ENCODE results near the gene ARL4D. TPM values are rescaled to one million over a fixed set of nuclear protein-coding genes. Genes with fewer than 3 reads are reported as not detected.

Gene ARL4D
- total RNA-seq: 4.2 and 5.8 TPM in 2 replicates

DNA sequence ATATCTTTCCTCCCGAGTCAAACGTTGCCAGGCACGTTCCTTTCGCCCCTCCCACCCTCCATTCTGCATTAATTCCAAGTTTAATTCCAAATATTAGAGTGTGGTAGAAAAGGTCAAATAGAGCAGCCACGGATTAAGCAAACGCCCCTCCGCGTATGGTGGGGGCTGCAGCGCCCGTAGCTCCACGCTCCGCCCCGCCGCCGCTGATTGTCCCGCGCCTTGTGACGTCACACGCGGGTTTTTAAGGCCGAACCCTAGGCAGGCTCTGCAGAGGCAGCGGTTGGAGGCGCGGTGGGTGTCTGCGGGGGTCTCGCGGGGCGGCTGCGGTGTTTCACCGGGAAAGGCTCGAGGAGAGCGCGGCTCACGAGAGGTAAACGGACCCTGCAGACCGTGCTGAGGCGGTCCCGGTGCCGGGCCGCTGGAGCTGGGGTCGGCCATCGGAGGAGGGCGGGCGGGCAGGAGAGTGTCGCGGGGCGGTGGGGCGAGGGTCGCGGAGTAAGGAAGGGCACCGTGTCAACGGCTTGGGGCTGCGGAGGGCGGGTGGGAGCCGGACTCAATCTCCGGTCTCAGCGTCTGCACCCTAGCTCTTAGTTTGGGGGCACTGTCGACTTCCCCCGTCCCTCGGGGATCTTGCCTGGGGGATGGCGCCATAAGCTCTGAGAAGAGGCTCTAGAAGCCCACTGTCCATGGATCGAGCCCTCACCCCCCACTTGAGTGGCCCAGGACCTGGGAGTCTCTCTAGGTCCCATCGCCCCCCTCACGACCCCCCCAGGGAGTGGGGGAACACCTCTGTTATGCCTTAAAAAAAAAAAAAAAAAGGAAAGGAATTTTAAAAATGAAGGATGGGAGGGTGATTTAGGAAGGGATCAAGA is at the start of gene ARL4D:
TSS of gene ARL4D (plus strand) at position 270 of the 872 bp plus-strand sequence. CDS start 740 bp downstream, outside the sequence.

Other genes with a start within 250 kb of the ARL4D start
- 87.1 and 103 TPM in 2 replicates for gene NBR1, start 227.8 kb upstream of the ARL4D start, total RNA-seq
- gene TMEM106A, start 187.1 kb upstream of the ARL4D start, total RNA-seq: 1.9 and 2.9 TPM in 2 replicates
- gene CCDC200, start 170.4 kb upstream of the ARL4D start, total RNA-seq: not detected in 2 replicates
- not detected in 2 replicates for gene RNU2-1, start 165.0 kb upstream of the ARL4D start, total RNA-seq
- 37.0 and 40.7 TPM in 2 replicates for gene DHX8, start 85.0 kb downstream of the ARL4D start, total RNA-seq
- 5.8 and 13.3 TPM in 2 replicates for gene ETV4, start 147.3 kb downstream of the ARL4D start, total RNA-seq